Activated T-helper 9 cell treated with anti-CD3 and anti-CD28 coated beads, Interleukin-2, amount 50 U/mL, for 16 hours (primary cell): ENCODE results near the gene MGLL.

ENCODE experiments used
- DNase-seq: peaks from one replicate; pipeline ENCODE4 v3.0.0-alpha.2; 2020; ENCODE audit warnings: low read depth

The MGLL gene

GRCh38 chr3:127809611-127810010 lies 12.7 kb downstream of the MGLL start:
- DNase-seq = no peak

GRCh38 chr3:127809211-127809610 lies 13.1 kb downstream of the MGLL start:
- DNase-seq = no peak

GRCh38 chr3:127808197-127808596 lies 14.1 kb downstream of the MGLL start:
- DNase-seq = no peak

GRCh38 chr3:127805026-127805753 lies 17.1 kb downstream of the MGLL start:
- no peak for DNase-seq

- no peak for DNase-seq
These were observed 18.2 kb downstream of the MGLL start for GRCh38 chr3:127804141-127804540.

- DNase-seq = no peak
These were observed 18.7 kb downstream of the MGLL start for GRCh38 chr3:127803619-127804018.

GRCh38 chr3:127802606-127803005 lies 19.7 kb downstream of the MGLL start:
- no peak for DNase-seq

- no peak for DNase-seq
These were observed 20.5 kb downstream of the MGLL start for GRCh38 chr3:127801731-127802313.

- DNase-seq = no peak
These were observed 21.8 kb downstream of the MGLL start for GRCh38 chr3:127800508-127800907.

- no peak for DNase-seq
These were observed 22.7 kb downstream of the MGLL start for GRCh38 chr3:127799476-127800222.

- no peak for DNase-seq
These were observed 23.6 kb downstream of the MGLL start for GRCh38 chr3:127798716-127799115.

GRCh38 chr3:127796831-127797150 lies 25.5 kb downstream of the MGLL start:
- no peak for DNase-seq

GRCh38 chr3:127796045-127796830 lies 26.1 kb downstream of the MGLL start:
- no peak for DNase-seq

GRCh38 chr3:127794972-127795371 lies 27.3 kb downstream of the MGLL start:
- no peak for DNase-seq

GRCh38 chr3:127794402-127794801 lies 27.9 kb downstream of the MGLL start:
- DNase-seq = no peak

- no peak for DNase-seq
These were observed 29.6 kb downstream of the MGLL start for GRCh38 chr3:127792541-127793292.

GRCh38 chr3:127791221-127791913 lies 30.9 kb downstream of the MGLL start:
- no peak for DNase-seq

- no peak for DNase-seq
These were observed 31.5 kb downstream of the MGLL start for GRCh38 chr3:127790882-127791183.

GRCh38 chr3:127789990-127790881 lies 32.1 kb downstream of the MGLL start:
- no peak for DNase-seq

- DNase-seq = no peak
These were observed 33.3 kb downstream of the MGLL start for GRCh38 chr3:127789051-127789450.
